Activated CD8-positive, alpha-beta memory T cell treated with anti-CD3 and anti-CD28 coated beads for 1 hour (primary cell): ENCODE data around the gene LAPTM5.
A peak's percentile ranks its signal among the peaks of the same experiment; 100 is the strongest.

ENCODE experiments used
- DNase-seq, 2 donors: peaks; one replicate each; pipeline ENCODE4 v3.0.0-alpha.2; 2020; ENCODE audit warnings: low read depth in 1 of 2; ENCODE audit errors: extremely low read depth in 1 of 2

The LAPTM5 gene

DNA sequence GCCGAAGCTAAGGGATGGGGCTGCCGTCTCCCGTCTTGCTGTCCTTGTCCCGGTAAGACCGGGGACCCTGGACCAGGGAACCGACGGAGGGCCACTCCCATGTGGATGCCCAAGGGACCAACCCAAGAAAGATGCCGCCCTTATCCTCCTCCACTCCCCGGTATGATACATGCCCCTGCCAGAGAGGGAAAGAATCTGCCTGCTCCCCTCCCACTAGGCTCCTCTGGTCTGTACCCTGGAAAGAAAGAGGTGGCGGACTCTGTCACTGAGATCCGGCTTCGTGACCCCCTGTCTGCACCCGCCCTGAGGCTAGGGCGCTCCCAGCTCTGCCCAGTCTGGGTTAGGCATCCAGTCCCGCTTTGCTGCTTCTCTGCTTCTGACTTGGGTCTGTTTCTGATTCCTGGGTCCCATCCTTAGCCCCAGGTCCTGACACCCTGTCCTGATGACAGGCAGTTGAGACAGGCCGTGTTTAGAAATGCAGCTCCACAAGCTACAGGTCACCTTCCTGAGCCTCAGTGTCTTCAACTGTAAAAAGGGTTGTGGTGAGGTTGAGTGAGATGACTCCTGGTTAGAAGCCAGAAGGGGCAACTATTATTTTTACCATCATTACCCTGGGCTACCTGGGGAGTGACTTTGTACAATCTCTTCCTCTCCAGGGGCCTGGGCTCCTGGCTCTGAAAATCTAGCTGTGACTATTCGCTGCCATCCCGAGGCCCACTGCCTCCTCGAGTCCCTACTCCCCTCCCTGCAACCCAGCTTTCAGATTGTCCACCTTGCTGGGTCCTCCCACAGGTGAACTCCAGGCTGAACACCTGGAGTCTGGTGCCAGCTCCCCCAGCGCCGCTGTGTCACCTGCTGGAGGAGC is 37.9 kb downstream of the LAPTM5 start:
- DNase-seq: no peak

- peak; percentile 56 to 74 for DNase-seq
These were observed 38.8 kb downstream of the LAPTM5 start for GRCh38 chr1:30718636-30719405.

DNA sequence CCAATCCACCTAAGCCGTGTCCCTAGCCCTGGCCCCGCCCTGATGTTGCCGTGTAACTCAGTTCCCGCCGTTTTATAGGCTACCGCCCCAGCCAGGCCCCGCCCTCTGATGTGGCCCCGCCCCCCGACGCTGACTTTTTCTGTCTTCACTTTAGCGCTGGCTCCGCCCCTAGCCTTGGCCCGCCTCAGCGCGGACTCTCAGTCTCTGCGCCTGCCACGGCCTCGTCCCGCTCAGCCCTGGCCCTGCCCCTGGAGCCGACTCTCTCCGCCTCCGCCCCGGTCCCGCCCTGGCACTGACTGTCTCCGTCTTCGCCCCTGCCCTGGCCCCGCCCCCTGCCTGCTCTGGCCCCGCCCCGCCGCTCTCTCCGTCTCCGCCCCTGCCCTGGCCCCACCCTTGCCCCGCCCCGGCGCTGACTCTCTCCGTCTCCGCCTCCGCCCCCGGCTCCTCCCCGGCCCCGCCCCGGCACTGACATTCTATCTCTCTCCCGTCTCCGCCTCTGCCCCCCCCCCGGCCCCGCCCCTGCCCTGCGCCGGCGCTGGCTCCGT is 39.4 kb downstream of the LAPTM5 start:
- peak; percentile 98 to 100 for DNase-seq

DNA sequence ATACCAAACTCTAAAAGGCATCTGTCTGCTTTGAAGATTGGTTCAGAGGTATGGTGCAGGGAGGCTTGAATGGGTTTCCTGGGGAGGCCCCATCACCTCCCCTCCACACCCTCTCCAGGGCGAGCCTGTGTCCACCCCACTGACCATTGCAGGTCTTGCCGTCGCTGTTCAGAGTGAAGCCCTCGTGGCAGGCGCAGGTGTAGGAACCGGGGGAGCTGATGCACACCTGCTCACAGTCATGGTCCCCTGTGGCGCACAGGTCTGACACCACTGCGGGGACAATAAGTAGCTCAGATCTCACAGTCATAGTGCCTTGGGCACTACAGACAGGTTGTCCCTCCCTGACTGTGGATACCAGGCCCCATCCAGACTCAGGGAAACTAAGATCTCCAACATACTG is 40.9 kb downstream of the LAPTM5 start:
- no peak for DNase-seq

- no peak for DNase-seq
These were observed 41.7 kb downstream of the LAPTM5 start for GRCh38 chr1:30715886-30716285.

- DNase-seq: no peak
These were observed 42.4 kb downstream of the LAPTM5 start for GRCh38 chr1:30715216-30715615.

DNA sequence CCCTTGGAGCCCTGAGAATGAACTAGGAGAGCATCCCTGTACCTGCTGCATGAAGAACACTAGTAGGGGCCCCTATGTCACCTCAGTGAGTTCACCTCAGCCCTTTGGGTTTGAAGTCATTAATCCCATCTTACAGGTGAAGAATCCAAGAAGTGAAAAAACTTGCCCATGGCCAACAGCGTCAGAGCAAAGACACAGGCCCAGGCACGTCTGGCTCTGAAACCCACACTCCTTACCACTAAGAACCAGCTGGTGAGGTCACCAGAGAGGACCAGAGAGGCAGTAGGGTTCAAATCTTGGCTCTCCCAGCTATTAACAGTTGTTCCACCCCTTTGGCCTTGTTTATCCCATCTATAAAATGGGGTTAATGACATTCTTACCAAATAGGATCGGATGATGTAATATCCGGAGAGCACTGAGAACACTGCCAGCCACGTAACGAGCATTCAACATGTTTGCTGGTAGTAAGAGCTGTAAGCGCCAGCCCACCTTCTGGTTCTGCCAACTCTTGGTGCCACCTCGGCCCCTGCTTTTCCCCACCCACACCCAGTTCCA is 43.0 kb downstream of the LAPTM5 start:
- no peak for DNase-seq

- DNase-seq: no peak
These were observed 43.5 kb downstream of the LAPTM5 start for GRCh38 chr1:30714025-30714424.

DNA sequence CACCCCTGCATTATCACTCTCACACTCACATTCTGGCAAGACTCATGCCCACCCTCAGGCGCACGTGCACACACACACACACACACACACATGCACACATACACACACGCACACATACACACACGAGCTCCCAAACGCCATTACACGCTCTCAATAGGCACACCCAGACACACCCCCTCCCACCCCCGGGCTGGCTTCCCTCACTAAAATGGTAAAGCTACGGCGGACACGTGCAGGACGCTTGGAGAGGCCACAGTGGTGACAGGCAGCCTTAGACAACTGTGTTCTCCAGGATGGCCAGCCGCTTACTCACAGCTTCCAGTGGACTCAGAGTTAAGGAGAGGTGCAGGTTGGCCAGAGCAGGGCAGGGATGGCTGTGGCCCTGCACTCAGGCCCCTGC is 44.3 kb downstream of the LAPTM5 start:
- DNase-seq: no peak

DNA sequence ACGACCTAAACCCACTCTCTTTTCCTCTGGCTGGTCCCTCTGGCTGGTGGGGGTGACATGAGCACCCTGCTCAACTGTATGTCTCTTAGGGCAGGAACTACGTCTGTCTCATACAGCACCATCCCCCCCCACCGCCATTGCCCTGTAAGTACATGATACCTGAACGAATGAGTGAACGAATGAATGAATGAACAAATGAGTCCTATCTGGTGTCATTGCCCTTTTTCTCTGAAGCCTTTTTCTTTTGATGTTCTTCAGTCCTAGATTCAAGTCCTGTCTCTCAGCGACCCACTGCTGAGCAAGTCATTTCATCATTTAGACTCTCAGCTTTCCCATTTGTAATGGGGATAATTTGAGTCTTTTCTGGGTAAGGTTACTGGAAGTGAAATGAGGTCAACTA is 45.0 kb downstream of the LAPTM5 start:
- DNase-seq: no peak

DNA sequence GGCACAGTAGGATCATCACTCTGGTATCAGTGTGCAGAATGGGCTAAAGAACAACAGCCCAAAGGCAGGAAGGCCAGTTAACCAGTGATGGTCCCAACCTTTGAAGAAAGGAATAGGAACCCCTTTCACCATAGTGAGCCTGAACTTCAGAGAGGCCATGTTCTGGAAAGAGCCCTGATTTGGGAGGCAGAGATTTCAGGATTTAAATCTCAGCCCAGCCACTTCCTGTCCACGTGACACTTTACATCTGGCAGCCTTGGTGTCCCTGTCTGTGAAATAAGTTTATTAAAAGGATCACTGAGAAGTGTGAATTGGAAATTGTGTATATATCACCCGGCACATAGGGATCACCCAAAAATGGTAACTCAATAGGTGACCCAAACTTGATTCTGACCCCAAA is 47.2 kb downstream of the LAPTM5 start:
- DNase-seq: no peak

DNA sequence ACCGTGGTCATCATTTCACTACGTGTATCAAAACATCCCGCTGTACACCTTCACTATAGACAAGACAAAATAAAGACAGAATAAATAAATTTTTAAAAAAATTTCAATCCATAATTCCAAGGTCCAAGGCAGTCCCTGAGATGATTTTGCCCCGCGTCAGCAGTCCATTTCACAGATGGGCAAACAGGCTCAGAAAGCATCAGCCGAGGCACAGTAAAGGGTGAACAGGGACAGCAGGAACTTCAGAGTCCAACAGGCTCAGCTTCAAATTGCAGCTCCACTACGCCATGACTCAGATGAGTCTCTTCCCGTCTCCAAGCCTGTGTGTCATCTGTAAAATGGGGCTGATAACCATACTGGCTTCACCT is 49.2 kb downstream of the LAPTM5 start:
- DNase-seq: no peak

- DNase-seq: peak in 1 of 2 donors; percentile 35
These were observed 49.9 kb downstream of the LAPTM5 start for GRCh38 chr1:30707412-30708360.

GRCh38 chr1:30706528-30706927 is 51.0 kb downstream of the LAPTM5 start:
- DNase-seq: no peak

- DNase-seq: no peak
These were observed 51.9 kb downstream of the LAPTM5 start for GRCh38 chr1:30705698-30706097.

- DNase-seq: no peak
These were observed 52.6 kb downstream of the LAPTM5 start for GRCh38 chr1:30704765-30705509.

DNA sequence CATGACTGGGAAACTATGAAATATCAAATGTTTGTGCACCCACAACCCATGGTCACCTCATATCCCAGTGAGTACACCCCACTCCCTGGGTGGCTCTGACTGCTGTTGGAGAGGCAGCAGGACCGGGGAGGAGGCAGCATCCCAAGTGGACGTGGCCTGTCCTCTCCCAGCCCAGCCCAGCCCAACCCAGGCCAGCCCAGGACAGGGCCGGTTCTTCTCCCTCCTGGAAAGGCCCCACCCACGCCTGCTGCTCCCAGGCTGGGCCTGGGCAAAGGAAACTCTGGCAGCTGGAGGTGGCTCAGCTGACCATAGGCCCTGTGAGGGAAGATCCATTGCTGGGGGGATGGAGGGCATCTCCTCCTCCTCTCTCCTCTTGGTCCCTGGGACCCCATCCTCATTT is 53.3 kb downstream of the LAPTM5 start:
- no peak for DNase-seq

GRCh38 chr1:30702823-30703222 is 54.8 kb downstream of the LAPTM5 start:
- DNase-seq: no peak

DNA sequence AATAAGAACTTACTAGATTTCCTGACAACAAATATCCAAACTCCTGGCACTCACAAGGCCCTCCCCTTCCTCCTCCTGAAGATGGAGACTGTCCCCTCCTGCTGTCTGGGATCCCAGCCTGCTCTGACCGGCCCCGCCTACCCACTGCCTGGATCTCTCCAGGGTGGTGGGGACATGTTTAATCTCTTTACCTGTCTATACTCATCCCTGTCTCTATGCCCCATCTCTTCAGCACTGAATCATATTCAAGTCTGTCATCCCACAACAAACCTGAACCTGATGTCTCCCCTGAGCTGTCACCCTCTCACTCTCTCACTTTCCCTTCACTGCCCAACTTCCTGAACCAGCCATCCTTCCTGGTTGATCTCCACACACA is 56.3 kb downstream of the LAPTM5 start:
- no peak for DNase-seq
